K562 (cell line): ENCODE results near the gene KRTAP5-1. TPM values are rescaled to one million over a fixed set of nuclear protein-coding genes. Genes with fewer than 3 reads are reported as not detected.

Source experiments
- ATAC-seq: fragments of 200-7000 bp; cut with Tn5 transposase; 3 replicates; pipeline ENCODE4 v1.9.1; 2020; ENCODE audit warnings: moderate library complexity
- BruUV-seq: library from RNA; stranded (reverse); fragments of 400-500 nt; replicated peaks from 2 replicates; lab custom pipeline; 2021; lab: Mats Ljungman, UMichigan
- CTCF ChIA-PET: fragments of 300-600 bp; formaldehyde crosslinking; extraction: SDS; loops from one replicate; lab custom pipeline; 2021; ENCODE audit warnings: low intra/inter-chr PET ratio; lab: Yijun Ruan, JAX
- POLR2A ChIA-PET: fragments of 300-600, 350-650 bp; sonication (Branson Sonifier 250); formaldehyde crosslinking; extraction: SDS; loops from one replicate; lab custom pipeline; 2021; ENCODE audit warnings: antibody characterized with exemption, inconsistent platforms; lab: Yijun Ruan, JAX
- DNase-seq, 4 experiments: peaks; one replicate each; pipeline versions ENCODE4 v3.0.0 to v3.0.0-alpha.2; 2011 to 2018; ENCODE audit warnings: low spot score in 3 of 4, mixed read lengths in 3 of 4; ENCODE audit errors: extremely low read depth in 1 of 4
- FAIRE-seq: peaks from 2 replicates; lab custom pipeline; 2011; peaks lifted over from hg19 to GRCh38; lab: Jason Lieb, UNC
- H2AFZ ChIP-seq: 2 replicates; pipeline ENCODE4 v1.6.0; 2011; ENCODE audit warnings: low read depth, low read length, control low read depth, inconsistent platforms
- H3K27ac ChIP-seq: fragments of 200-600 bp; 3 replicates; pipeline ENCODE4 v1.8.0; 2011; ENCODE audit warnings: low read depth, mild to moderate bottlenecking, control low read depth, inconsistent platforms, low read length, moderate library complexity, mixed read lengths; ENCODE audit errors: extremely low read depth
- H3K27me3 ChIP-seq, 2 experiments: fragments of 300-600 bp in 1 of 2; 2 replicates in 1 of 2; 3 replicates in 1 of 2; pipeline versions ENCODE4 v1.6.0 to v1.8.0; 2011; ENCODE audit warnings: inconsistent platforms in 2 of 2, low read length in 2 of 2, mild to moderate bottlenecking in 1 of 2, mixed read lengths in 1 of 2, moderate library complexity in 1 of 2; ENCODE audit not compliant: control insufficient read depth in 2 of 2, insufficient read depth in 2 of 2
- H3K36me3 ChIP-seq: fragments of 300-600 bp; 3 replicates; pipeline ENCODE4 v1.8.0; 2011; ENCODE audit warnings: mild to moderate bottlenecking, low read length, inconsistent platforms; ENCODE audit not compliant: control insufficient read depth, insufficient read depth
- H3K4me1 ChIP-seq, 2 experiments: fragments of 200-600 bp in 1 of 2; replicated peaks in 1 of 2; 2 replicates in 1 of 2; 3 replicates in 1 of 2; pipeline versions ENCODE4 v1.5.1 to v1.8.0; 2011; ENCODE audit warnings: inconsistent platforms in 2 of 2, low read length in 2 of 2, mild to moderate bottlenecking in 1 of 2, mixed read lengths in 1 of 2, moderate library complexity in 1 of 2; ENCODE audit not compliant: control insufficient read depth in 2 of 2, insufficient read depth in 2 of 2
- H3K4me2 ChIP-seq: 2 replicates; pipeline ENCODE4 v1.6.1; 2011; ENCODE audit warnings: low read length, control low read depth, inconsistent platforms, mixed read lengths; ENCODE audit not compliant: insufficient read depth
- H3K4me3 ChIP-seq: fragments of 200-600 bp; sonication (generic), shearing (Covaris generic); 2 replicates; pipeline ENCODE4 v1.5.1; 2016; ENCODE audit warnings: control low read depth, inconsistent platforms
- H3K79me2 ChIP-seq: fragments of 200-600 bp; 3 replicates; pipeline ENCODE4 v1.8.0; 2011; ENCODE audit warnings: low read length, inconsistent platforms; ENCODE audit not compliant: control insufficient read depth, insufficient read depth
- H3K9ac ChIP-seq, 2 experiments: 2 replicates each; pipeline versions ENCODE4 v1.6.0 to v1.6.1; 2011; ENCODE audit warnings: low read depth in 2 of 2, low read length in 2 of 2, control low read depth in 1 of 2, inconsistent platforms in 1 of 2, mild to moderate bottlenecking in 1 of 2, mixed read lengths in 1 of 2; ENCODE audit not compliant: insufficient read depth in 1 of 2
- H3K9me1 ChIP-seq: one replicate; pipeline ENCODE4 v1.6.0; 2011; ENCODE audit warnings: inconsistent platforms, mild to moderate bottlenecking, low read length, moderate library complexity; ENCODE audit not compliant: control insufficient read depth, insufficient read depth
- H3K9me3 ChIP-seq: replicated peaks from 2 replicates; pipeline ENCODE4 v1.5.1; 2011; ENCODE audit warnings: low read depth, low read length, inconsistent platforms; ENCODE audit not compliant: control insufficient read depth, insufficient read depth
- H4K20me1 ChIP-seq: replicated peaks from 2 replicates; pipeline ENCODE4 v1.6.1; 2011; ENCODE audit warnings: low read length, inconsistent platforms, mixed read lengths; ENCODE audit not compliant: control insufficient read depth, insufficient read depth
- CTCF ChIP-seq, 3 experiments: IDR thresholded peaks in 2 of 3; conservative IDR thresholded peaks in 1 of 3; 2 replicates each; pipeline ENCODE4 v1.5.1; 2011 to 2012; ENCODE audit warnings: low read length in 3 of 3, mild to moderate bottlenecking in 3 of 3, control low read depth in 2 of 3, improper control_type of control experiment in 1 of 3, inconsistent platforms in 1 of 3, low read depth in 1 of 3, mixed read lengths in 1 of 3, moderate library complexity in 1 of 3; ENCODE audit not compliant: insufficient read depth in 2 of 3
- JUNB ChIP-seq: fragments of 450-650 bp; formaldehyde crosslinking; conservative IDR thresholded peaks from 2 replicates; pipeline ENCODE4 v1.4.0; 2020; ENCODE audit warnings: mild to moderate bottlenecking
- RAD21 ChIP-seq, 2 experiments: fragments of 250-450 bp in 1 of 2; fragments of 450-650 bp in 1 of 2; sonication (Bioruptor Pico) in 1 of 2; formaldehyde crosslinking in 1 of 2; IDR thresholded peaks in 1 of 2; conservative IDR thresholded peaks in 1 of 2; 2 replicates each; pipeline versions ENCODE4 v1.4.0 to v1.8.0; 2020 to 2022; ENCODE audit warnings: mild to moderate bottlenecking in 2 of 2, moderate library complexity in 1 of 2
- RBBP5 ChIP-seq: fragments of 200-600 bp; sonication (generic); IDR thresholded peaks from 2 replicates; pipeline ENCODE4 v1.6.1; 2012; ENCODE audit warnings: borderline replicate concordance, mild to moderate bottlenecking, low read length, control low read depth, inconsistent platforms; ENCODE audit not compliant: insufficient read depth, poor library complexity, severe bottlenecking
- WGBS: fragments of 100-300 bp; shearing (Covaris generic); methylation state at CpG from one replicate; pipeline ENCODE4 v1.1.6; 2016; ENCODE audit warnings: low coverage, mixed read lengths; ENCODE audit not compliant: insufficient coverage; ENCODE audit errors: missing lambda C conversion rate; 5-methylcytosine and 5-hydroxymethylcytosine counted together
- in situ Hi-C: fragments of 300-500 bp; cut with MboI; formaldehyde crosslinking; loops from 4 replicates; pipeline ENCODE4 v1.15.0; 2018; ENCODE audit warnings: inconsistent platforms, mixed read lengths
- intact Hi-C: fragments of 100-400 bp; cut with micrococcal nuclease; formaldehyde crosslinking; loops from 2 replicates; pipeline ENCODE4 v1.14.2; 2022
- polyA plus RNA-seq, 8 experiments: library from polyadenylated mRNA; depleted of rRNA in 4 of 8; stranded (reverse) in 5 of 8; unstranded in 3 of 8; fragments of >200 nt; fragmentation: Nextera tagmentation in 2 of 8; fragmentation: Illumina TruSeq in 1 of 8; extraction: Ambion mirVana in 2 of 8; extraction: Trizol in 1 of 8; gene quantifications; 2 replicates each; pipeline versions ENCODE4 v1.2.1 to v1.2.3, GENCODE V29; 2011 to 2014; ENCODE audit warnings: inconsistent platforms in 1 of 8, missing spikeins in 1 of 8
- total RNA-seq, 7 experiments: library from RNA; depleted of rRNA in 6 of 7; stranded (reverse); fragments of >200 nt in 6 of 7; fragmentation: Illumina TruSeq in 2 of 7; extraction: Trizol in 2 of 7; gene quantifications; 2 replicates each; pipeline versions ENCODE4 v1.2.1 to v1.2.3, GENCODE V29; 2011 to 2021; ENCODE audit warnings: low replicate concordance in 1 of 7

Gene KRTAP5-1
- total and polyA plus RNA-seq, 9 of the 15 experiments (the other 6 are each of a cell fraction or from before 2014, with no cell fraction given): not detected

GRCh38 chr11:1560649-1561251, 24.3 kb downstream of the KRTAP5-1 start:
- Histone ChIP-seq H3K9ac (no peak overlapping the region), H3K4me1 (peaks cover 0 to 53% of the 10 kb centered on the region in 2 experiments; a peak in 3 of 5 replicates), H4K20me1 (peaks cover 25% of the 10 kb centered on the region), H3K79me2 (no peaks in the 10 kb centered on the region), H3K27ac (no peak overlapping the region)
- ATAC-seq: 0 out of 3 replicates have a peak, but pooled peaks have one; percentile 8
- no TSS peak for BruUV-seq
- TF ChIP-seq RAD21 (CRISPR knock-in tag; conservative IDR thresholded peaks at IDR 0.05 in 1 of 2, IDR thresholded peaks at IDR 0.05 in 1 of 2): peak in 1 of 2 experiments; percentile 15; a peak in 2 of 4 replicates
- TF ChIP-seq CTCF (IDR thresholded peaks at IDR 0.05 in 2 of 3, conservative IDR thresholded peaks at IDR 0.05 in 1 of 3; ENCODE audit: insufficient read depth in 2 of 3, low read depth in 1 of 3, low read length in 3 of 3): peak in 2 of 3 experiments; percentile 9 to 20; a peak in 2 of 6 replicates
- no peak for TF ChIP-seq JUNB (CRISPR knock-in tag)
- TF ChIP-seq RBBP5: no peak
- TF ChIP-seq, all 486 proteins: peak for 2
- Histone ChIP-seq H2AFZ (no peak overlapping the region), H3K36me3 (no peaks in the 10 kb centered on the region), H3K4me2 (no peak overlapping the region), H3K9me3 (no peaks in the 10 kb centered on the region), H3K27me3 (peaks cover 0 to 46% of the 10 kb centered on the region in 2 experiments; a peak in 2 of 5 replicates), H3K9me1 (no peaks in the 10 kb centered on the region), H3K4me3 (no peak overlapping the region)
- in situ Hi-C loops: no loop called here
- CTCF ChIA-PET: interaction anchor here (1.6 kb wide), 1 partner anchor 14 kb away, joined by 5 read pairs; no protein-coding TSS in a partner anchor
- intact Hi-C loops: no loop called here
- 14% methylated on average over 8 of the region's 8 CpGs for WGBS
- POLR2A ChIA-PET: interaction anchor here (0.7 kb wide), 1 partner anchor 24 kb away, joined by 3 read pairs; the partner anchor contains the start of gene KRTAP5-1
- DNase-seq (no peak), FAIRE-seq (no peak)
